Stomach smooth muscle (tissue), 2 donors: Measurements from ENCODE around the gene GET4.
"Not testable (repeated sequence)": the region's sequence is repeated elsewhere in the genome, so short reads cannot be mapped to it uniquely, and the experiment has no call there.

Experiments
- H3K27ac ChIP-seq: one replicate; pipeline ENCODE4 v1.7.0; 2013; ENCODE audit warnings: mild to moderate bottlenecking, low read length, inconsistent platforms
- H3K27me3 ChIP-seq, 2 donors: one replicate each; pipeline ENCODE4 v1.7.0; 2013; ENCODE audit warnings: low read length in 2 of 2; ENCODE audit not compliant: insufficient read depth in 2 of 2, control insufficient read depth in 1 of 2
- H3K36me3 ChIP-seq, 2 donors: one replicate each; pipeline ENCODE4 v1.7.0; 2013; ENCODE audit warnings: low read length in 2 of 2; ENCODE audit not compliant: control insufficient read depth in 2 of 2, insufficient read depth in 2 of 2
- H3K4me1 ChIP-seq: one replicate; pipeline ENCODE4 v1.7.0; 2013; ENCODE audit warnings: low read length; ENCODE audit not compliant: control insufficient read depth, insufficient read depth
- H3K4me3 ChIP-seq, 2 donors: one replicate each; pipeline ENCODE4 v1.7.0; 2013; ENCODE audit warnings: low read length in 2 of 2
- H3K9ac ChIP-seq, 2 donors: one replicate each; pipeline ENCODE4 v1.7.0; 2013; ENCODE audit warnings: low read length in 2 of 2, mild to moderate bottlenecking in 1 of 2
- H3K9me3 ChIP-seq, 2 donors: one replicate each; pipeline ENCODE4 v1.7.0; 2013; ENCODE audit warnings: low read length in 2 of 2; ENCODE audit not compliant: control insufficient read depth in 2 of 2
- donor health status: healthy.
- donor health status: Pancreatic carcinoma.

GET4 gene

GRCh38 chr7:918441-919113 lies 42.2 kb downstream of the GET4 start:
- Histone ChIP-seq H3K4me3 (no peak overlapping the region), H3K9ac (no peak overlapping the region), H3K27me3 (no peaks in the 10 kb centered on the region), H3K9me3 (no peaks in the 10 kb centered on the region), H3K36me3 (peaks cover 0 to 4% of the 10 kb centered on the region in 2 donors), H3K4me1 (peaks cover 21% of the 10 kb centered on the region), H3K27ac (no peak overlapping the region)

- Histone ChIP-seq H3K36me3 (peaks cover 0 to 4% of the 10 kb centered on the region in 2 donors), H3K27me3 (no peaks in the 10 kb centered on the region), H3K9me3 (no peaks in the 10 kb centered on the region), H3K27ac (no peak overlapping the region), H3K4me3 (no peak overlapping the region), H3K9ac (no peak overlapping the region), H3K4me1 (peaks cover 21% of the 10 kb centered on the region)
Measured at GRCh38 chr7:919114-919442, 42.7 kb downstream of the GET4 start.

- no peaks in the 10 kb centered on the region for H3K9me3 ChIP-seq
- H3K27me3 ChIP-seq = no peaks in the 10 kb centered on the region
- no peak overlapping the region for H3K4me3 ChIP-seq
- H3K9ac ChIP-seq = no peak overlapping the region
- no peak overlapping the region for H3K27ac ChIP-seq
- H3K36me3 ChIP-seq = peaks cover 0 to 4% of the 10 kb centered on the region in 2 donors
- H3K4me1 ChIP-seq = peaks cover 22% of the 10 kb centered on the region
Measured at GRCh38 chr7:919924-920341, 43.6 kb downstream of the GET4 start.

DNA sequence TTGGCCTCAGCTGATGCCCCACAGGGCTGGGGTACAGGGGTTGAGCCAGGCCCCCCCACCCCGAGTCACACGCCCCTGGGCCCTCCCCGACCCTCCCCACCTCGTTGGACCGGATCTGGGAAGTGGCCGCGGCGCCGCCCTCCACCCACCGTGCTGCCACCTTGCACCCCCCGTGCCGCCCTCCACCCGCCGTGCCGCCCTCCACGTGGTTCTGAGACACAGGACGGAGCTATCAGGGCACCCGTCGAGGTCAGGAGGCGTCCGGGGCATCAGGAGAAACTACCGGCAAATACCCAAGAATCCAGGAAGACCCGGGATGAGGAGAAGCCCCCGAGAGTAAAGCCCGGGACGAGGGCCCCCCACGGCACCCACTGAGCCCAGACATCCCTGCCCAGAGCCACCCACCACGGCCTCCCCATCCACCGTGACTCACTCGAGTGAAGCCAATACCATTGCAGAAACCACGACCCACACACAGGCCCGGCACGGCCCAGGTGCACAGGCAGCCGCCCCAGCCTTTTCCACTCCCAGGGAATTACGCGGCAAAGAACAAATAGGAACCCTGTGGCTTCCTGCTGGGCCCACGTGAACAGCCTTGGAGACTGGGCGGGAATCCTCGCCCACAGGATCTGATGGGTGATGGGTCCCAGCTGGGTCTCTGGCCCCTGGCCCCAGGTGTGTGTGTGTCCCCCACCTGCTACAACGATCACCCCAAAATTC lies 44.2 kb downstream of the GET4 start:
- peaks cover 24% of the 10 kb centered on the region for H3K4me1 ChIP-seq
- H3K9ac ChIP-seq = no peak overlapping the region
- H3K4me3 ChIP-seq = no peak overlapping the region
- no peaks in the 10 kb centered on the region for H3K27me3 ChIP-seq
- H3K36me3 ChIP-seq = peaks cover 0 to 4% of the 10 kb centered on the region in 2 donors
- no peak overlapping the region for H3K27ac ChIP-seq
- no peaks in the 10 kb centered on the region for H3K9me3 ChIP-seq

DNA sequence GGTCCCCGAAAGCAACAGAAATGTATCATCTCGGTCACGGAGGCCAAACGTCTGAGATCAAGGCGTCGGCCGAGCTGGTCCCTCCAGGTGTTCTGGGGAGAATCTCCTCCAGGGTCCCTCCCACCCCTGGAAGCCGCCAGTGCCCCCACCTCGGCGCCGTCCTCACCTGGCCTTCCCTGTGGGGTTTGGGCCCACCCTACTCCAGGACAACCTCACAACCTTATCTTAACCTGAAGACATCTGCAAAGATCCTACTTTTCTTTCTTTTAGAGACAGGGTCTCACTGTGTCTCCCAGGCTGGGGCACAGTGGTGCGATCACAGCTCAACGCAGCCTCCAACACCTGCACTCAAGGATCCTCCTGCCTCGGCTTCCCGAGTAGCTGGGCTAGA lies 44.7 kb downstream of the GET4 start:
- H3K4me1 ChIP-seq = peaks cover 26% of the 10 kb centered on the region
- no peak overlapping the region for H3K9ac ChIP-seq

GRCh38 chr7:921581-922333 lies 45.4 kb downstream of the GET4 start:
- Histone ChIP-seq H3K4me1 (peaks cover 19% of the 10 kb centered on the region), H3K9me3 (no peaks in the 10 kb centered on the region), H3K36me3 (peaks cover 0 to 4% of the 10 kb centered on the region in 2 donors), H3K9ac (no peak overlapping the region), H3K4me3 (no peak overlapping the region), H3K27me3 (no peaks in the 10 kb centered on the region), H3K27ac (no peak overlapping the region)

More for the DNA sequence above, 44.7 kb downstream of the GET4 start:
- Histone ChIP-seq H3K27me3 (no peaks in the 10 kb centered on the region), H3K9me3 (no peaks in the 10 kb centered on the region), H3K4me3 (no peak overlapping the region), H3K36me3 (peaks cover 0 to 4% of the 10 kb centered on the region in 2 donors), H3K27ac (no peak overlapping the region)

DNA sequence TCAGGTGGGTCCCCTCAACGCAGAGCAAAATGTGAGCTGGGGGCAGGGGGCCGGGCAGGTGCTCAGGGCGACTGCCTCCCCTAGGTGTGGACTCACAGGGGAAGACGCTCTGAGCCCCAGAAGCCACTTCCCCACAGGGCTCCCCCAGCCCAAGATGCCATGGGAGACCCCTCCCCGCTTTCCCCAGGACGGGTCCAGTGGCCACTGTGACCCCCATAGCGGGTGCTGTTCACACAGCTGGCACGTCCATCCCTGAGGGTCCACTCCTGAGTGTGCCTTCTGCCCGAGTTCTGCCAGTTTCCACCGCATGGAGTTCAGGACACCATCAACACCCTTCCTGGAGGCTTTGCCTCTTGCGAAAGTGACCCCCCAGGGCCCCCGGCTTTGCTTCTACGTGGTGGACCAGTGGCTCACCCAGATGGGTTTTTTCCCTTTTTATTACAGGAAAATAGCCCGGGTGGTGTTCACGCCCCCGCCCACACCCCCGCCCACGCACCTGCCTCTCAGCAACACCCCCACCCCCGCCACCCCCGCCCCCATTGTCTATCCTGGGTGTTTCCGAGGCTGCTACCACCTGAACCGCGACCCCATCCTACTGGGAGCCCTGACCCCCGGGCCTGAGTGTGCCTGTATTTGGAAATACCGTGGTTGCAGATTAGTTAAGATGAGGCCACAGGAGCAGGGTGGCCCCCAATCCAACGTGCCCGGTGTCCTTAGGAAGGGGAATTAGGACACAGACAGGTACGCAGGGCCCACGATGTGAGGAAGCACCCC lies 46.2 kb downstream of the GET4 start:
- Histone ChIP-seq H3K4me3 (no peak overlapping the region), H3K27me3 (no peaks in the 10 kb centered on the region), H3K9me3 (no peaks in the 10 kb centered on the region), H3K27ac (no peak overlapping the region), H3K4me1 (peaks cover 18% of the 10 kb centered on the region), H3K9ac (no peak overlapping the region), H3K36me3 (peaks cover 0 to 4% of the 10 kb centered on the region in 2 donors)

DNA sequence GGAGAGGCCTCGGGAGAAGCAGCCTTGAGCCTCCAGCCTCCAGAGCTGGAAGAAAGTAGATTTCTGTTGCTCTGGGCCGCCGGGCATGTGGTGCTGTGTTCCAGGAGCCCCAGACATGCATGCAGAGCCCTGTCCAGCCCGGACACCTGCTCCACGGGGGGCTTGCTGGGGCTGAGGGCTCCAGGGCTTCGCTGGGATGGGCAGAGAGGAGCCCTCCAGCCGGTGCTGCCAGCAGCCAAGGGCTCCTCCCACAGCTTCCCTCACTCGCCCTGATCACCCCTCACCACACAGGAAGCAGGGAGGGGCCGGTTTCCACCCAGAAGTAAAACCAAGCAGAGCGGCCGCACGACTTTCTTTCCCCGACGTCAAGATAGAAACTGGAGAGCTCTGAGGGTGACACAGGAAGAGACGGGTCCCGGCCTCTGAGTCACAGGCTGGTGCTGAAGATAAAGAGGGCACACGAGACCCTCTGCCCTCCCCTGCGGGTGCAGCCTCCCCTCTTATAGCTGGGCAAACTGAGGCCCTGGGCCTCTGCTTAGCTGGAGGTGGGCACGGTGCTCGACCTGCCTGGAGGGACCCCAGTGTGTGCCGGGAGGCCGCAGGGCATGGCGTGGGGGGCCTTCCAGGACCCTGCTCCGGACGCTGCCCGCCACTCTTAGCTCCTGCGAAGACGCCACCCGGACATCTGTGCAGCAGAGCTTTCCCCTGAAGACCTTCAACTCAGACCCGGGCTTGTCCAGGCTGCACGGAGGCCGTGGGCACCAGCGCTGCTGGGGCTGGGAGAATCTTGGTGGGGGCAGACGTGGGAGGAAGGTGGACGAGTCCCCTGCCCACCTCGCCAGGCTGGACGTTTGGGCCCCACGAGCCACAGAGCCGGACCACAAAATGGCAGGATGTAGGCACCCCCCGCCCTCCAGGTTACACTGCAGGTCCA lies 47.0 kb downstream of the GET4 start:
- Histone ChIP-seq H3K36me3 (peaks cover 0 to 4% of the 10 kb centered on the region in 2 donors), H3K9me3 (no peaks in the 10 kb centered on the region), H3K27me3 (no peaks in the 10 kb centered on the region), H3K4me1 (peaks cover 20% of the 10 kb centered on the region), H3K9ac (no peak overlapping the region), H3K4me3 (no peak overlapping the region), H3K27ac (no peak overlapping the region)

DNA sequence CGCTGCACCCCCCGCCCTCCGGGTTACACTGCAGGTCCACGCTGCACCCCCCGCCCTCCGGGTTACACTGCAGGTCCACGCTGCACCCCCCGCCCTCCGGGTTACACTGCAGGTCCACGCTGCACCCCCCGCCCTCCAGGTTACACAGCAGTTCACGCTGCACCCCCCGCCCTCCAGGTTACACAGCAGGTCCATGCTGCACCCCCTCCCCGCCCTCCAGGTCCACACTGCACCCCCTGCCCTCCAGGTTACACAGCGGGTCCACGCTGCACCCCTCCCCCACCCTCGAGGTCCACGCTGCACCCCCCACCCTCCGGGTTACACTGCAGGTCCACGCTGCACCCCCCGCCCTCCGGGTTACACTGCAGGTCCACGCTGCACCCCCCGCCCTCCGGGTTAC lies 47.7 kb downstream of the GET4 start:
- not testable (repeated sequence) for H3K27me3 ChIP-seq, H3K4me3 ChIP-seq, H3K27ac ChIP-seq, H3K36me3 ChIP-seq, H3K9me3 ChIP-seq, H3K9ac ChIP-seq
- peaks cover 26% of the 10 kb centered on the region for H3K4me1 ChIP-seq
